ENCODE results near the gene SLC38A8. TPM values are rescaled to one million over a fixed set of nuclear protein-coding genes. Genes with fewer than 3 reads are reported as not detected.
A peak's percentile ranks its signal among the peaks of the same experiment; 100 is the strongest.

The SLC38A8 gene
- total RNA-seq, 4 donors from 2014 or later, result not detected

DNA sequence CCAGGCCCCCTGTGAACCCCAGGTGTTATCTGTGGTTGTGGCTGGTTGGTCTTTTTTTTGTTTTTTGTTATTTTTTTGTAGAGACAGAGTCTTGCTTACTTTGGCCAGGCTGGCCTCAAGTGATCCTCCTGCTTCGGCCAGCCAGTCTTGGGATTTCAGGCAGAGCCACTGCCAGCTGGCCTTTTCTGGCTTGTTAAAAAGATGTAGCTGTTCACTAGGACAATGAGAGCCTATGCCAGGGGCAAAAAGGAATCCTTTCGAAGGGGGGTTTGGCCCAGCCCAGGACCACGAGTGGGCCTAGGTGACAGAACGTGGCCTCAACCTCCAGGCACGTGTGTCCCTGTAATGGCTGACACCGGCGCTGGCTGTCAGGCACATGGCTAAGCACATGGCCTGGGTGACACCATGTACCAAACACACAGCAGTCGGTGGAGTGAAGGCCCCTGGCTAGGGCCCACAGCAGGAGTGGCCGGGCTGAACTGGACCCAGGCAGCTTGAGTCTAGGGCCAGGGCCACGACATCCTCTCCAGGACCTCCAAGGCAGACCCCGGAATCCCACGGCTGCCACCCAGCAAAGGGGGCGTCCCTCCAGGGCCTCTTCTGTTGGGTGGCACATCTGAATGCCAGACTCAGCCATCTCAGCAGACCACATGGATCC lies 6.9 kb upstream of the SLC38A8 start:
- 72% methylated on average over 10 of the region's 13 CpGs for WGBS
- TF ChIP-seq POLR2AphosphoS5 (IDR thresholded peaks at IDR 0.05) (no peak), EP300 (IDR thresholded peaks at IDR 0.05) (no peak)
- TF ChIP-seq, protein P1, sequence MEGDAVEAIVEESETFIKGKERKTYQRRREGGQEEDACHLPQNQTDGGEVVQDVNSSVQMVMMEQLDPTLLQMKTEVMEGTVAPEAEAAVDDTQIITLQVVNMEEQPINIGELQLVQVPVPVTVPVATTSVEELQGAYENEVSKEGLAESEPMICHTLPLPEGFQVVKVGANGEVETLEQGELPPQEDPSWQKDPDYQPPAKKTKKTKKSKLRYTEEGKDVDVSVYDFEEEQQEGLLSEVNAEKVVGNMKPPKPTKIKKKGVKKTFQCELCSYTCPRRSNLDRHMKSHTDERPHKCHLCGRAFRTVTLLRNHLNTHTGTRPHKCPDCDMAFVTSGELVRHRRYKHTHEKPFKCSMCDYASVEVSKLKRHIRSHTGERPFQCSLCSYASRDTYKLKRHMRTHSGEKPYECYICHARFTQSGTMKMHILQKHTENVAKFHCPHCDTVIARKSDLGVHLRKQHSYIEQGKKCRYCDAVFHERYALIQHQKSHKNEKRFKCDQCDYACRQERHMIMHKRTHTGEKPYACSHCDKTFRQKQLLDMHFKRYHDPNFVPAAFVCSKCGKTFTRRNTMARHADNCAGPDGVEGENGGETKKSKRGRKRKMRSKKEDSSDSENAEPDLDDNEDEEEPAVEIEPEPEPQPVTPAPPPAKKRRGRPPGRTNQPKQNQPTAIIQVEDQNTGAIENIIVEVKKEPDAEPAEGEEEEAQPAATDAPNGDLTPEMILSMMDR (IDR thresholded peaks at IDR 0.05), result no peak
- peak in 1 of 2 donors; percentile 53 for DNase-seq (ENCODE audit: low spot score in 2 of 2)
- Histone ChIP-seq H3K4me3 (no peak overlapping the region), H3K9me3 (no peaks in the 10 kb centered on the region), H3K27ac (no peak overlapping the region), H3K27me3 (peaks cover 5% of the 10 kb centered on the region), H3K36me3 (peaks cover 66% of the 10 kb centered on the region), H3K4me1 (no peaks in the 10 kb centered on the region)

DNA sequence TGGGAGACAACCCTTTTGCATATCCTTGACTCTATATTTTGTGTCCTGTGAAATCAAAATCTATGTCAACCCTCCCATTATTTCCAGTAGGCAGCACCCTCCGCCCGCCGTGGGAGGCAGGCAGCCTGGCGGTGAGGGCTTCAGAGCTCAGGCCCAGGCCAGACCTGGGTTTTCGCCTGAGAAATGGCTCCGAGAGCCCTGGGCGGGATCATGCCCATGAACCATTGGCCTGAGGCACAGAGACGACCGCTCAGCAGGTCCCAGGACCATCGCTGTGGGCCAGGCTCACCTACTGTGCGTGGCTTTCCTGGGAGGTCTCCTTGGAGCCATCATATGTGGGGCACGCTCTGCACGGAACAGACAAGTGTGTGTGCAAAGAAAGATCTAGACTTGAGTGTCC lies 6.3 kb upstream of the SLC38A8 start:
- H3K36me3 ChIP-seq, result peaks cover 59% of the 10 kb centered on the region
- H3K27me3 ChIP-seq, result peaks cover 7% of the 10 kb centered on the region
- no peaks in the 10 kb centered on the region for H3K4me1 ChIP-seq
- DNase-seq (ENCODE audit: low spot score in 2 of 2), result peak in 1 of 2 donors; percentile 37
- TF ChIP-seq POLR2AphosphoS5 (IDR thresholded peaks at IDR 0.05) (no peak), EP300 (IDR thresholded peaks at IDR 0.05) (no peak), POLR2A (IDR thresholded peaks at IDR 0.05) (no peak)
- TF ChIP-seq, protein P1 (IDR thresholded peaks at IDR 0.05), result no peak
- no peak overlapping the region for H3K27ac ChIP-seq
- 90% methylated on average over 6 of the region's 13 CpGs for WGBS
- no peaks in the 10 kb centered on the region for H3K9me3 ChIP-seq
- H3K4me3 ChIP-seq, result no peak overlapping the region

DNA sequence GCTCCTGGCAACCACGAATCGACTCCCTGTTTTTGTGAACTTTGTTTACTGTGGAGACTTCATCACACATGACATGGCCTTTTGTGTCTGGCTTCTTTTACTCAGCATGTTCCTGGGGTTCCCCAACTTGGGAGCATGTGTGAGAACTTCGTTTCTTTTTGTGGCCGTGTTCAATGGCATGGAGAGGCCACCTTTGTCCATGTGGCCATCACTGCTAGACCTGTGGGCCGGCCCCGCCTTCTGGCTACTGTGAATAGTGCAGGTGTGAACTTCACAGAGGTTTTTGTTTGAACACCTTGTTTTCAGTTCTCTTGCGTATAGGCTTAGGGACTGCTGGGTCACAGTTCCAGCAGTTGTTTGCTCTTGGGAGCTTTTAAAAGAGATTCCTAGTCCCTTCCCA lies 5.7 kb upstream of the SLC38A8 start:
- Histone ChIP-seq H3K36me3 (peaks cover 53% of the 10 kb centered on the region), H3K27me3 (peaks cover 13% of the 10 kb centered on the region), H3K4me1 (peaks cover 4% of the 10 kb centered on the region), H3K9me3 (no peaks in the 10 kb centered on the region), H3K4me3 (no peak overlapping the region), H3K27ac (no peak overlapping the region)
- DNase-seq (ENCODE audit: low spot score in 2 of 2), result no peak
- TF ChIP-seq POLR2AphosphoS5 (IDR thresholded peaks at IDR 0.05), result no peak
- TF ChIP-seq, protein P1 (IDR thresholded peaks at IDR 0.05), result no peak
- no peak for TF ChIP-seq EP300 (IDR thresholded peaks at IDR 0.05)
- no peak for TF ChIP-seq POLR2A (IDR thresholded peaks at IDR 0.05)
- WGBS, result 84% methylated on average over 7 of the region's 7 CpGs

DNA sequence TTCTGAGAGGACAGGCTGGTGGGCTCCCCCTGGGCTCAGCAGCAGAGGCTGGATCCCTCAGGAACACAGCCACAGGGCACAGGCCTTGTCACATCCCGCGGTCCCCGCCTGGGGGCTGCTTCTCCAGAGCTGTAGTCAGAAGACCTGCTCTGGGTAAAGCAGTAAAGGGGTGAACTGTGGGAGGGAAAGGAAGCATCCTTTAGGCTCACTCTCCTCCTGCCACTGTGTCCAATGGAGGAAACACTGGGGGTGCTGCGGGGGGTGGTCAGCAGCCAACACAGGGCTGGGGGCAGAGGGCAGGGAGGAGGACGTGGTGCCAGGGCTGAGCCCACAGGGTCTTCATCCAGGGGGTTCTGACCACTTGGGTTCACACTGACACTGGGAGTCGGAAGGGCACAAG lies 5.0 kb upstream of the SLC38A8 start:
- TF ChIP-seq POLR2AphosphoS5 (IDR thresholded peaks at IDR 0.05) (no peak), EP300 (IDR thresholded peaks at IDR 0.05) (no peak), POLR2A (IDR thresholded peaks at IDR 0.05) (no peak)
- TF ChIP-seq, protein P1 (IDR thresholded peaks at IDR 0.05), result no peak
- Histone ChIP-seq H3K36me3 (peaks cover 47% of the 10 kb centered on the region), H3K4me3 (no peak overlapping the region), H3K27ac (no peak overlapping the region), H3K9me3 (no peaks in the 10 kb centered on the region), H3K4me1 (peaks cover 9% of the 10 kb centered on the region), H3K27me3 (peaks cover 19% of the 10 kb centered on the region)
- WGBS, result 98% methylated on average over 6 of the region's 6 CpGs
- DNase-seq (ENCODE audit: low spot score in 2 of 2), result no peak

DNA sequence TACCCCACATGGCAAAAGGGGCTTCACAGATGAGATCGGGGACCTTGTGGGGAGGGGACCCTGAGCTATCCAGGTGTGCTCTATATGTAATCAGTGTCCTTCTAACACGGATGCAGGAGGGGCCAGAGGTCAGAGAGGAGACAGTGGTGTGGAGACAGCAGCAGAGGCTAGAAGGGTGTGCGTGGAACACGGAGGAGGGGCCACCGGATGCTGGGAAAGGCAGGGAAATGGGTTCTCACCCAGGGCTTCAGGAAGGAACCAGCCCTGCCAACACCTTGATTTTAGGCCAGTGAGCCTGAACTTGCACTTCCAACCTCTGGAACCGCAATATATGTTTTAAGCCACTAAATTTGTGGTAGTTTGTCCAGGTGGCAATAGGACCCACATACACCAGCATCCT lies 4.6 kb upstream of the SLC38A8 start:
- Histone ChIP-seq H3K4me1 (peaks cover 9% of the 10 kb centered on the region), H3K9me3 (no peaks in the 10 kb centered on the region), H3K27me3 (peaks cover 22% of the 10 kb centered on the region), H3K4me3 (no peak overlapping the region), H3K36me3 (peaks cover 43% of the 10 kb centered on the region), H3K27ac (no peak overlapping the region)
- DNase-seq (ENCODE audit: low spot score in 2 of 2), result no peak
- TF ChIP-seq POLR2AphosphoS5 (IDR thresholded peaks at IDR 0.05) (no peak), EP300 (IDR thresholded peaks at IDR 0.05) (no peak), POLR2A (IDR thresholded peaks at IDR 0.05) (no peak)
- TF ChIP-seq, protein P1 (IDR thresholded peaks at IDR 0.05), result no peak
- WGBS, result 90% methylated on average over 6 of the region's 6 CpGs

Data from suprapubic skin (tissue), 4 donors.